HepG2 (cell line): Measurements from ENCODE around the gene ATP6V0D1. TPM values are rescaled to one million over a fixed set of nuclear protein-coding genes. Genes with fewer than 3 reads are reported as not detected.

Experiments
- DPF2 ChIP-seq: sonication (generic); formaldehyde crosslinking; IDR thresholded peaks from 2 replicates; pipeline ENCODE4 v1.4.0; 2020; ENCODE audit warnings: mild to moderate bottlenecking, low read depth, missing genetic modification reagents, borderline replicate concordance
- EP300 ChIP-seq, 3 experiments: sonication (generic) in 1 of 3; formaldehyde crosslinking in 1 of 3; IDR thresholded peaks; 2 replicates each; pipeline versions ENCODE4 v1.5.1 to v1.6.1; 2011 to 2020; ENCODE audit warnings: low read depth in 2 of 3, low read length in 2 of 3, borderline replicate concordance in 1 of 3, improper control_type of control experiment in 1 of 3, mild to moderate bottlenecking in 1 of 3, missing genetic modification reagents in 1 of 3, moderate library complexity in 1 of 3
- ETV6 ChIP-seq: sonication (generic); formaldehyde crosslinking; conservative IDR thresholded peaks from 2 replicates; pipeline ENCODE4 v1.4.0; 2020; ENCODE audit warnings: missing genetic modification reagents
- FLYWCH1 ChIP-seq: sonication (generic); formaldehyde crosslinking; IDR thresholded peaks from 2 replicates; pipeline ENCODE4 v1.8.1; 2023; ENCODE audit warnings: mild to moderate bottlenecking, missing genetic modification reagents
- HMG20A ChIP-seq: IDR thresholded peaks from 2 replicates; pipeline ENCODE4 v1.6.1; 2016; ENCODE audit warnings: borderline replicate concordance
- KLF9 ChIP-seq: IDR thresholded peaks from 2 replicates; pipeline ENCODE4 v1.6.1; 2016; ENCODE audit warnings: low read depth
- PRDM10 ChIP-seq: sonication (generic); formaldehyde crosslinking; IDR thresholded peaks from 2 replicates; pipeline ENCODE4 v1.4.0; 2020; ENCODE audit warnings: low read depth, missing genetic modification reagents
- ZBTB20 ChIP-seq: sonication (generic); formaldehyde crosslinking; IDR thresholded peaks from 2 replicates; pipeline ENCODE4 v1.8.1; 2023; ENCODE audit warnings: missing genetic modification reagents, low read depth, mild to moderate bottlenecking, borderline replicate concordance
- polyA plus RNA-seq, 8 experiments: library from polyadenylated mRNA; depleted of rRNA in 3 of 8; stranded (reverse) in 7 of 8; unstranded in 1 of 8; fragments of >200 nt; fragmentation: Illumina TruSeq in 4 of 8; extraction: Trizol in 4 of 8; gene quantifications; 2 replicates each; pipeline versions ENCODE4 v1.2.1 to v1.2.3, GENCODE V29; 2011 to 2016; ENCODE audit warnings: low read depth in 4 of 8, missing spikeins in 1 of 8, mixed read lengths in 1 of 8; ENCODE audit not compliant: insufficient read depth in 1 of 8
- total RNA-seq, 5 experiments: library from RNA; depleted of rRNA; stranded (reverse); fragments of >200 nt; fragmentation: Illumina TruSeq; extraction: Trizol; gene quantifications; 2 replicates each; pipeline ENCODE4 v1.2.3, GENCODE V29; 2016; ENCODE audit warnings: low read depth in 1 of 5
- TF ChIP-seq, protein P1 (sequence below), 2 experiments: sonication (generic) in 1 of 2; formaldehyde crosslinking in 1 of 2; IDR thresholded peaks; 2 replicates each; pipeline versions ENCODE4 v1.6.1 to v1.9.0; 2014 to 2022; ENCODE audit warnings: antibody characterized with exemption in 1 of 2, borderline replicate concordance in 1 of 2, inconsistent platforms in 1 of 2, low read depth in 1 of 2, missing genetic modification reagents in 1 of 2
- TF ChIP-seq, protein P2 (sequence below): sonication (generic); formaldehyde crosslinking; IDR thresholded peaks from 2 replicates; pipeline ENCODE4 v1.5.1; 2020; ENCODE audit warnings: missing genetic modification reagents, mild to moderate bottlenecking, borderline replicate concordance
- TF ChIP-seq, protein P3 (sequence below): sonication (generic); formaldehyde crosslinking; IDR thresholded peaks from 2 replicates; pipeline ENCODE4 v1.4.0; 2020; ENCODE audit warnings: low read depth, mild to moderate bottlenecking, missing genetic modification reagents

The ATP6V0D1 gene
- total and polyA plus RNA-seq, 2 of the 13 experiments (the other 11 are each of a cell fraction or from before 2014, with no cell fraction given) = 51.1 to 61.3 TPM

DNA sequence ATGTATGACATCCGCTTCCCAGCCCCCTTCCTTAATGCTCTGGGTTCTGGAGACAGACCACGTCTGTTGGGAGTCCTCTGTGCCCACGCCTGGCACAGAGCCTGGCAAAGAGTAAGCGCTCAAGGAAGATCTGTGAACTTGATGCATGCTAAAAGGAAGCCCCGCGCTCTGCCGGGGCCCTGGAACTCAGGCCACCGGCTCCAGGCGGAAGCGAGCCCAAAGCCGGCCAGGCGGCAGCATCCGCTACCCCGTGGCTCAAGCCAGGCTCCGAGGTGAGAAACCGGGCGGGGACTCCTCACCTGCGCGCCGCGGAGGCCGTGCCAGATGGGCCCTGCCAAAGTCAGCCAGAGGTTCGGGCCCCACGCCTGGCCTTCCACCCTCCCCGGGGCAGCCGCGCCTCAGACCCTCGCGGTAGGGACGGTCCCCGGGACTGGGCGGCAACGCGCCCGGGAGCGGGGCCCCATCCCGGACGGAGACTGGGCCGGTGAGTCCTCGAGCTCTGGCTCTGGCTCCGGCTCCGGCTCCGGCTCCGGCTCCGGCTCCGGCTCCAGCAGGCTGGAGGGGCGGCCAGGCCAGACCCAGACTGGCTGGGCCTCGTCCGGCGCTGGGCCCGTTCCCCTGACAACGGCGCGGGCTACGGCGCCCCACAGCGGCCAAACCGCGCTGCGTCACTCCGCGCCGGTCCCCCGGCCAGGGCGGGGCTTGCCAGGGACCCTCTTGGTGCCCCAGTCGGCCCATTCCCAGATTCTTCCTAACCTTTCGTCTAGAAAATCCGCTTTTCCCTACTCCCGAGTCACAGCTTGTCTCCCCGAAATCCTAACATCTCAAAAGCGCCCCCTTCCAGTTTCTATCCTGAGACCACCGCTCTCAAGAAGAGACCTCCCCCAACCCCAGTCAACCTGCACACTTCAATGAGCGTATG is 64.8 kb downstream of the ATP6V0D1 start, which contains the start of gene ZDHHC1 (continued):
- TF ChIP-seq KLF9 (CRISPR knock-in tag) (no peak), EP300 (IDR thresholded peaks at IDR 0.05; ENCODE audit: low read depth in 2 of 2, low read length in 2 of 2) (no peak), EP300 (CRISPR knock-in tag; IDR thresholded peaks at IDR 0.05; ENCODE audit: borderline replicate concordance) (no peak), FLYWCH1 (CRISPR knock-in tag) (no peak), HMG20A (CRISPR knock-in tag) (no peak), ETV6 (CRISPR knock-in tag) (0 out of 2 replicates have a peak, but pooled peaks have one; percentile 47), PRDM10 (CRISPR knock-in tag) (no peak), DPF2 (no peak), ZBTB20 (CRISPR knock-in tag) (no peak)
- TF ChIP-seq, protein P1, sequence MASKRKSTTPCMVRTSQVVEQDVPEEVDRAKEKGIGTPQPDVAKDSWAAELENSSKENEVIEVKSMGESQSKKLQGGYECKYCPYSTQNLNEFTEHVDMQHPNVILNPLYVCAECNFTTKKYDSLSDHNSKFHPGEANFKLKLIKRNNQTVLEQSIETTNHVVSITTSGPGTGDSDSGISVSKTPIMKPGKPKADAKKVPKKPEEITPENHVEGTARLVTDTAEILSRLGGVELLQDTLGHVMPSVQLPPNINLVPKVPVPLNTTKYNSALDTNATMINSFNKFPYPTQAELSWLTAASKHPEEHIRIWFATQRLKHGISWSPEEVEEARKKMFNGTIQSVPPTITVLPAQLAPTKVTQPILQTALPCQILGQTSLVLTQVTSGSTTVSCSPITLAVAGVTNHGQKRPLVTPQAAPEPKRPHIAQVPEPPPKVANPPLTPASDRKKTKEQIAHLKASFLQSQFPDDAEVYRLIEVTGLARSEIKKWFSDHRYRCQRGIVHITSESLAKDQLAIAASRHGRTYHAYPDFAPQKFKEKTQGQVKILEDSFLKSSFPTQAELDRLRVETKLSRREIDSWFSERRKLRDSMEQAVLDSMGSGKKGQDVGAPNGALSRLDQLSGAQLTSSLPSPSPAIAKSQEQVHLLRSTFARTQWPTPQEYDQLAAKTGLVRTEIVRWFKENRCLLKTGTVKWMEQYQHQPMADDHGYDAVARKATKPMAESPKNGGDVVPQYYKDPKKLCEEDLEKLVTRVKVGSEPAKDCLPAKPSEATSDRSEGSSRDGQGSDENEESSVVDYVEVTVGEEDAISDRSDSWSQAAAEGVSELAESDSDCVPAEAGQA (IDR thresholded peaks at IDR 0.05; ENCODE audit: low read depth) = no peak
- TF ChIP-seq, protein P1 (CRISPR knock-in tag; IDR thresholded peaks at IDR 0.05; ENCODE audit: borderline replicate concordance) = peak; percentile 94
- TF ChIP-seq, protein P2, sequence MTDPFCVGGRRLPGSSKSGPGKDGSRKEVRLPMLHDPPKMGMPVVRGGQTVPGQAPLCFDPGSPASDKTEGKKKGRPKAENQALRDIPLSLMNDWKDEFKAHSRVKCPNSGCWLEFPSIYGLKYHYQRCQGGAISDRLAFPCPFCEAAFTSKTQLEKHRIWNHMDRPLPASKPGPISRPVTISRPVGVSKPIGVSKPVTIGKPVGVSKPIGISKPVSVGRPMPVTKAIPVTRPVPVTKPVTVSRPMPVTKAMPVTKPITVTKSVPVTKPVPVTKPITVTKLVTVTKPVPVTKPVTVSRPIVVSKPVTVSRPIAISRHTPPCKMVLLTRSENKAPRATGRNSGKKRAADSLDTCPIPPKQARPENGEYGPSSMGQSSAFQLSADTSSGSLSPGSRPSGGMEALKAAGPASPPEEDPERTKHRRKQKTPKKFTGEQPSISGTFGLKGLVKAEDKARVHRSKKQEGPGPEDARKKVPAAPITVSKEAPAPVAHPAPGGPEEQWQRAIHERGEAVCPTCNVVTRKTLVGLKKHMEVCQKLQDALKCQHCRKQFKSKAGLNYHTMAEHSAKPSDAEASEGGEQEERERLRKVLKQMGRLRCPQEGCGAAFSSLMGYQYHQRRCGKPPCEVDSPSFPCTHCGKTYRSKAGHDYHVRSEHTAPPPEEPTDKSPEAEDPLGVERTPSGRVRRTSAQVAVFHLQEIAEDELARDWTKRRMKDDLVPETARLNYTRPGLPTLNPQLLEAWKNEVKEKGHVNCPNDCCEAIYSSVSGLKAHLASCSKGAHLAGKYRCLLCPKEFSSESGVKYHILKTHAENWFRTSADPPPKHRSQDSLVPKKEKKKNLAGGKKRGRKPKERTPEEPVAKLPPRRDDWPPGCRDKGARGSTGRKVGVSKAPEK (CRISPR knock-in tag) = no peak
- TF ChIP-seq, protein P3, sequence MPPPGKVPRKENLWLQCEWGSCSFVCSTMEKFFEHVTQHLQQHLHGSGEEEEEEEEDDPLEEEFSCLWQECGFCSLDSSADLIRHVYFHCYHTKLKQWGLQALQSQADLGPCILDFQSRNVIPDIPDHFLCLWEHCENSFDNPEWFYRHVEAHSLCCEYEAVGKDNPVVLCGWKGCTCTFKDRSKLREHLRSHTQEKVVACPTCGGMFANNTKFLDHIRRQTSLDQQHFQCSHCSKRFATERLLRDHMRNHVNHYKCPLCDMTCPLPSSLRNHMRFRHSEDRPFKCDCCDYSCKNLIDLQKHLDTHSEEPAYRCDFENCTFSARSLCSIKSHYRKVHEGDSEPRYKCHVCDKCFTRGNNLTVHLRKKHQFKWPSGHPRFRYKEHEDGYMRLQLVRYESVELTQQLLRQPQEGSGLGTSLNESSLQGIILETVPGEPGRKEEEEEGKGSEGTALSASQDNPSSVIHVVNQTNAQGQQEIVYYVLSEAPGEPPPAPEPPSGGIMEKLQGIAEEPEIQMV (CRISPR knock-in tag) = 0 out of 2 replicates have a peak, but pooled peaks have one; percentile 27
